ENCODE results near the gene CTDNEP1. TPM values are rescaled to one million over a fixed set of nuclear protein-coding genes. Genes with fewer than 3 reads are reported as not detected.

Gene CTDNEP1
- total and polyA plus RNA-seq, 2 donors (not counting 3 experiments of a cell fraction or from before 2014, with no cell fraction given) = 130 to 143 TPM

DNA sequence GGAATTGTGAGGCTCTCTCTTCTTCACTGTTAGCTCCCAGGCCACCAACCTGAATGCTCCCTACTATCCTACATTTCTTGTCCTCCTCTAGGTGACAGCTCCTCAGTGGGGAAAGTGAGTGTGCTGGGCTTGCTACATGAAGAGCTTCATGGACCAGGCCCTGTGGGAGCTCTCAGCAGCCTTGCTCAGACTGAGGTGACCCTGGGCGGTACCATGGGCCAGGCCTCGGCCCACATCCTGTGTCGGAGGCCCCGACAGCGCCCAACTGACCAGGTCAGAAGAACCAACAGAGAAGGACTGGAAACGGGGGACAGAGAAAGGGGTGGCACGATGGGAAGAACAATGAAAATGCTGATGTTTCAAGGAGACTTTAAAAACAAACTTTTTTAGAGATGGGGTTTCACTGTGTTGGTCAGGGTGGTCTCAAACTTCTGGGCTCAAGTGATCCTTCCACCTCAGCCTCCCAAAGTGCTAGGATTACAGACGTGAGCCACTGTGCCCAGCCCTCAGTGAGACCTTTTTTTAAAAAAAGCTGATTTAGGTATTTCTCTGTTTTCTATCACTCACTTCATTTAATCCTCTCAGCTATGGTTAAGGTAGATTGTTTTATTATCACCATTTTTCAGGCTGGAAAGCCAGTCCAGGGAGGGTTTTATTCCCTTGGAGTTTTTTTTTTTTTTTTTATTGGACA lies 5.4 kb upstream of the CTDNEP1 start:
- dilution Hi-C loops (cut with MboI; ENCODE audit: extremely low pct_ligation_motif_present, low sequenced_read_pairs) (no loop called here), intact Hi-C loops (cut with micrococcal nuclease) (no loop called here)
- no peak for DNase-seq (ENCODE audit: low read depth, low spot score)
- no peak for FAIRE-seq
- H4K20me1 ChIP-seq (replicated peaks; ENCODE audit: control insufficient read depth, extremely low read depth, insufficient read depth, low read length) = no peaks in the 10 kb centered on the region
- no peak overlapping the region for H3K4me2 ChIP-seq (ENCODE audit: insufficient read depth, low read length)
- BruUV-seq (replicated peaks) = no TSS peak
- H3K9me1 ChIP-seq (replicated peaks; ENCODE audit: control insufficient read depth, extremely low read depth, insufficient read depth, low read length) = no peaks in the 10 kb centered on the region
- H3K79me2 ChIP-seq (ENCODE audit: control insufficient read depth, insufficient read depth, low read length) = peaks cover 15% of the 10 kb centered on the region
- peaks cover 3 to 21% of the 10 kb centered on the region in 2 experiments for H3K36me3 ChIP-seq (ENCODE audit: control insufficient read depth in 2 of 2, extremely low read depth in 1 of 2, insufficient read depth in 2 of 2, low read length in 2 of 2)
- TF ChIP-seq, protein P1, sequence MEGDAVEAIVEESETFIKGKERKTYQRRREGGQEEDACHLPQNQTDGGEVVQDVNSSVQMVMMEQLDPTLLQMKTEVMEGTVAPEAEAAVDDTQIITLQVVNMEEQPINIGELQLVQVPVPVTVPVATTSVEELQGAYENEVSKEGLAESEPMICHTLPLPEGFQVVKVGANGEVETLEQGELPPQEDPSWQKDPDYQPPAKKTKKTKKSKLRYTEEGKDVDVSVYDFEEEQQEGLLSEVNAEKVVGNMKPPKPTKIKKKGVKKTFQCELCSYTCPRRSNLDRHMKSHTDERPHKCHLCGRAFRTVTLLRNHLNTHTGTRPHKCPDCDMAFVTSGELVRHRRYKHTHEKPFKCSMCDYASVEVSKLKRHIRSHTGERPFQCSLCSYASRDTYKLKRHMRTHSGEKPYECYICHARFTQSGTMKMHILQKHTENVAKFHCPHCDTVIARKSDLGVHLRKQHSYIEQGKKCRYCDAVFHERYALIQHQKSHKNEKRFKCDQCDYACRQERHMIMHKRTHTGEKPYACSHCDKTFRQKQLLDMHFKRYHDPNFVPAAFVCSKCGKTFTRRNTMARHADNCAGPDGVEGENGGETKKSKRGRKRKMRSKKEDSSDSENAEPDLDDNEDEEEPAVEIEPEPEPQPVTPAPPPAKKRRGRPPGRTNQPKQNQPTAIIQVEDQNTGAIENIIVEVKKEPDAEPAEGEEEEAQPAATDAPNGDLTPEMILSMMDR (IDR thresholded peaks at IDR 0.05; ENCODE audit: extremely low read depth in 1 of 2, insufficient read depth in 1 of 2, low read depth in 1 of 2, low read length in 2 of 2) = no peak
- TF ChIP-seq POLR2AphosphoS5 (IDR thresholded peaks at IDR 0.05; ENCODE audit: insufficient read depth, low read depth, low read length) = no peak
- no peak for TF ChIP-seq MYC (IDR thresholded peaks at IDR 0.05; ENCODE audit: low read depth, low read length)
- no peak for TF ChIP-seq POLR2A (IDR thresholded peaks at IDR 0.05; ENCODE audit: low read depth, low read length)
- TF ChIP-seq JUN (IDR thresholded peaks at IDR 0.05; ENCODE audit: borderline replicate concordance, insufficient read depth, insufficient read length, low read depth) = no peak
- no peak for TF ChIP-seq GATA2 (IDR thresholded peaks at IDR 0.05; ENCODE audit: insufficient read depth, insufficient read length, low read depth, low read length)
- no peak for TF ChIP-seq EZH2 (IDR thresholded peaks at IDR 0.05; ENCODE audit: borderline replicate concordance, low read depth, low read length, severe bottlenecking)
- TF ChIP-seq, protein P2, sequence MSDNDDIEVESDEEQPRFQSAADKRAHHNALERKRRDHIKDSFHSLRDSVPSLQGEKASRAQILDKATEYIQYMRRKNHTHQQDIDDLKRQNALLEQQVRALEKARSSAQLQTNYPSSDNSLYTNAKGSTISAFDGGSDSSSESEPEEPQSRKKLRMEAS (IDR thresholded peaks at IDR 0.05; ENCODE audit: insufficient read depth, insufficient read length) = no peak
- no peak for TF ChIP-seq FOS (IDR thresholded peaks at IDR 0.05; ENCODE audit: borderline replicate concordance, insufficient read depth, low read length)
- H3K27ac ChIP-seq (ENCODE audit: insufficient read depth, low read depth, low read length) = no peak overlapping the region
- peaks cover 11% of the 10 kb centered on the region for H3K4me1 ChIP-seq (ENCODE audit: control insufficient read depth, extremely low read depth, insufficient read depth, low read length)
- H3K9ac ChIP-seq (replicated peaks; ENCODE audit: extremely low read depth, insufficient read depth, low read length) = no peak overlapping the region
- no peaks in the 10 kb centered on the region for H3K9me3 ChIP-seq (replicated peaks; ENCODE audit: control insufficient read depth, insufficient read depth, low read length)
- ChIA-PET POLR2A (no interaction called here), CTCF (interaction anchor here (0.9 to 1.6 kb wide), 3 partner anchors 36 to 80 kb away, joined by 3 to 5 read pairs (median 5); partner anchors contain the start of gene ACAP1)
- no peak overlapping the region for H3K4me3 ChIP-seq (replicated peaks in 1 of 3; ENCODE audit: insufficient read depth in 1 of 3, low read depth in 1 of 3, low read length in 3 of 3)
- H3K27me3 ChIP-seq (ENCODE audit: control insufficient read depth in 2 of 2, insufficient read depth in 2 of 2, low read length in 2 of 2) = no peaks in the 10 kb centered on the region
- no peak overlapping the region for H2AFZ ChIP-seq (ENCODE audit: low read depth, low read length)

Measured in endothelial cell of umbilical vein (primary cell).